K562 (cell line): ENCODE measurements around the gene RPLP2. TPM values are rescaled to one million over a fixed set of nuclear protein-coding genes. Genes with fewer than 3 reads are reported as not detected.

Experiments
- ARNT ChIP-seq, 2 experiments: fragments of 450-650 bp; IDR thresholded peaks; 2 replicates each; pipeline ENCODE4 v1.6.1; 2016; ENCODE audit warnings: mild to moderate bottlenecking in 1 of 2
- E2F4 ChIP-seq: sonication (generic); formaldehyde crosslinking; IDR thresholded peaks from 2 replicates; pipeline ENCODE4 v1.8.0; 2022; ENCODE audit warnings: mild to moderate bottlenecking, low read depth, missing genetic modification reagents
- ETS2 ChIP-seq: IDR thresholded peaks from 2 replicates; pipeline ENCODE4 v1.6.1; 2016; ENCODE audit warnings: borderline replicate concordance, missing genetic modification characterization, mild to moderate bottlenecking, moderate library complexity, missing compliant biosample characterization; ENCODE audit not compliant: poor library complexity, severe bottlenecking
- FIP1L1 ChIP-seq: fragments of 200-400 bp; formaldehyde crosslinking; IDR thresholded peaks from 2 replicates; pipeline ENCODE4 v1.6.1; 2018; ENCODE audit warnings: mild to moderate bottlenecking, low read depth, low read length; ENCODE audit not compliant: poor library complexity, severe bottlenecking
- HBP1 ChIP-seq: fragments of 450-650 bp; formaldehyde crosslinking; IDR thresholded peaks from 2 replicates; pipeline ENCODE4 v1.4.0; 2022; ENCODE audit warnings: missing genetic modification characterization
- HDAC8 ChIP-seq: fragments of 450-650 bp; IDR thresholded peaks from 2 replicates; pipeline ENCODE4 v1.6.1; 2016; ENCODE audit warnings: mild to moderate bottlenecking, missing genetic modification characterization, moderate library complexity, missing compliant biosample characterization
- PHB2 ChIP-seq: fragments of 450-650 bp; IDR thresholded peaks from 2 replicates; pipeline ENCODE4 v1.6.1; 2017; ENCODE audit warnings: low read depth
- POLR2G ChIP-seq: fragments of 200-400 bp; formaldehyde crosslinking; IDR thresholded peaks from 2 replicates; pipeline ENCODE4 v1.6.1; 2017; ENCODE audit warnings: low read depth, mild to moderate bottlenecking, antibody characterized with exemption, low read length, moderate library complexity
- RAD21 ChIP-seq, 2 experiments: fragments of 250-450 bp in 1 of 2; fragments of 450-650 bp in 1 of 2; sonication (Bioruptor Pico) in 1 of 2; formaldehyde crosslinking in 1 of 2; IDR thresholded peaks in 1 of 2; conservative IDR thresholded peaks in 1 of 2; 2 replicates each; pipeline versions ENCODE4 v1.4.0 to v1.8.0; 2020 to 2022; ENCODE audit warnings: mild to moderate bottlenecking in 2 of 2, moderate library complexity in 1 of 2
- SMAD3 ChIP-seq: fragments of 450-650 bp; formaldehyde crosslinking; conservative IDR thresholded peaks from 2 replicates; pipeline ENCODE4 v1.4.0; 2020; ENCODE audit warnings: mild to moderate bottlenecking
- SMARCA5 ChIP-seq: fragments of 450-650 bp; IDR thresholded peaks from 2 replicates; pipeline ENCODE4 v1.6.1; 2016
- polyA plus RNA-seq, 8 experiments: library from polyadenylated mRNA; depleted of rRNA in 4 of 8; stranded (reverse) in 5 of 8; unstranded in 3 of 8; fragments of >200 nt; fragmentation: Nextera tagmentation in 2 of 8; fragmentation: Illumina TruSeq in 1 of 8; extraction: Ambion mirVana in 2 of 8; extraction: Trizol in 1 of 8; gene quantifications; 2 replicates each; pipeline versions ENCODE4 v1.2.1 to v1.2.3, GENCODE V29; 2011 to 2014; ENCODE audit warnings: inconsistent platforms in 1 of 8, missing spikeins in 1 of 8
- total RNA-seq, 7 experiments: library from RNA; depleted of rRNA in 6 of 7; stranded (reverse); fragments of >200 nt in 6 of 7; fragmentation: Illumina TruSeq in 2 of 7; extraction: Trizol in 2 of 7; gene quantifications; 2 replicates each; pipeline versions ENCODE4 v1.2.1 to v1.2.3, GENCODE V29; 2011 to 2021; ENCODE audit warnings: low replicate concordance in 1 of 7
- TF ChIP-seq, protein P1 (sequence below): fragments of 450-650 bp; formaldehyde crosslinking; IDR thresholded peaks from 2 replicates; pipeline ENCODE4 v1.4.0; 2020; ENCODE audit warnings: mild to moderate bottlenecking, moderate library complexity
- TF ChIP-seq, protein P2 (sequence below): sonication (generic); formaldehyde crosslinking; IDR thresholded peaks from 2 replicates; pipeline ENCODE4 v1.8.0; 2022; ENCODE audit warnings: missing genetic modification reagents, mild to moderate bottlenecking, moderate library complexity, borderline replicate concordance
- TF ChIP-seq, protein P3 (sequence below): sonication (generic); formaldehyde crosslinking; IDR thresholded peaks from 2 replicates; pipeline ENCODE4 v1.8.0; 2022; ENCODE audit warnings: mild to moderate bottlenecking, missing genetic modification reagents, borderline replicate concordance
- TF ChIP-seq, protein P4 (sequence below): sonication (generic); formaldehyde crosslinking; IDR thresholded peaks from 2 replicates; pipeline ENCODE4 v1.8.1; 2023; ENCODE audit warnings: mild to moderate bottlenecking, missing genetic modification reagents, moderate library complexity
- TF ChIP-seq, protein P5 (sequence below), 2 experiments: IDR thresholded peaks; 2 replicates each; pipeline ENCODE4 v1.6.1; 2011; ENCODE audit warnings: borderline replicate concordance in 1 of 2, control low read depth in 1 of 2, low read depth in 1 of 2, low read length in 1 of 2, mild to moderate bottlenecking in 1 of 2, mixed read lengths in 1 of 2, moderate library complexity in 1 of 2; ENCODE audit not compliant: insufficient read depth in 1 of 2, insufficient read length in 1 of 2, poor library complexity in 1 of 2, severe bottlenecking in 1 of 2; ENCODE audit errors: extremely low read depth in 1 of 2

The RPLP2 gene
- total and polyA plus RNA-seq, 9 of the 15 experiments (the other 6 are each of a cell fraction or from before 2014, with no cell fraction given), result 528 to 3,807 (median 1,633) TPM

- TF ChIP-seq E2F4 (no peak), SMAD3 (no peak), HBP1 (CRISPR knock-in tag) (no peak), HDAC8 (no peak), POLR2G (peak; percentile 55; the same call in 1 of the 2 replicates), RAD21 (CRISPR knock-in tag; conservative IDR thresholded peaks at IDR 0.05 in 1 of 2, IDR thresholded peaks at IDR 0.05 in 1 of 2) (peak in 1 of 2 experiments; percentile 38; a peak in 1 of 4 replicates), ETS2 (tag) (no peak), SMARCA5 (no peak), ARNT (IDR thresholded peaks at IDR 0.05) (no peak), FIP1L1 (no peak), PHB2 (no peak)
- TF ChIP-seq, protein P1, sequence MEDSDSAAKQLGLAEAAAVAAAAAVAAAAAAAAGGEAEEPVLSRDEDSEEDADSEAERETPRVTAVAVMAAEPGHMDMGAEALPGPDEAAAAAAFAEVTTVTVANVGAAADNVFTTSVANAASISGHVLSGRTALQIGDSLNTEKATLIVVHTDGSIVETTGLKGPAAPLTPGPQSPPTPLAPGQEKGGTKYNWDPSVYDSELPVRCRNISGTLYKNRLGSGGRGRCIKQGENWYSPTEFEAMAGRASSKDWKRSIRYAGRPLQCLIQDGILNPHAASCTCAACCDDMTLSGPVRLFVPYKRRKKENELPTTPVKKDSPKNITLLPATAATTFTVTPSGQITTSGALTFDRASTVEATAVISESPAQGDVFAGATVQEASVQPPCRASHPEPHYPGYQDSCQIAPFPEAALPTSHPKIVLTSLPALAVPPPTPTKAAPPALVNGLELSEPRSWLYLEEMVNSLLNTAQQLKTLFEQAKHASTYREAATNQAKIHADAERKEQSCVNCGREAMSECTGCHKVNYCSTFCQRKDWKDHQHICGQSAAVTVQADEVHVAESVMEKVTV (CRISPR knock-in tag), result no peak
- TF ChIP-seq, protein P2, sequence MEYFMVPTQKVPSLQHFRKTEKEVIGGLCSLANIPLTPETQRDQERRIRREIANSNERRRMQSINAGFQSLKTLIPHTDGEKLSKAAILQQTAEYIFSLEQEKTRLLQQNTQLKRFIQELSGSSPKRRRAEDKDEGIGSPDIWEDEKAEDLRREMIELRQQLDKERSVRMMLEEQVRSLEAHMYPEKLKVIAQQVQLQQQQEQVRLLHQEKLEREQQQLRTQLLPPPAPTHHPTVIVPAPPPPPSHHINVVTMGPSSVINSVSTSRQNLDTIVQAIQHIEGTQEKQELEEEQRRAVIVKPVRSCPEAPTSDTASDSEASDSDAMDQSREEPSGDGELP, result 0 out of 2 replicates have a peak, but pooled peaks have one; percentile 33
- TF ChIP-seq, protein P3, sequence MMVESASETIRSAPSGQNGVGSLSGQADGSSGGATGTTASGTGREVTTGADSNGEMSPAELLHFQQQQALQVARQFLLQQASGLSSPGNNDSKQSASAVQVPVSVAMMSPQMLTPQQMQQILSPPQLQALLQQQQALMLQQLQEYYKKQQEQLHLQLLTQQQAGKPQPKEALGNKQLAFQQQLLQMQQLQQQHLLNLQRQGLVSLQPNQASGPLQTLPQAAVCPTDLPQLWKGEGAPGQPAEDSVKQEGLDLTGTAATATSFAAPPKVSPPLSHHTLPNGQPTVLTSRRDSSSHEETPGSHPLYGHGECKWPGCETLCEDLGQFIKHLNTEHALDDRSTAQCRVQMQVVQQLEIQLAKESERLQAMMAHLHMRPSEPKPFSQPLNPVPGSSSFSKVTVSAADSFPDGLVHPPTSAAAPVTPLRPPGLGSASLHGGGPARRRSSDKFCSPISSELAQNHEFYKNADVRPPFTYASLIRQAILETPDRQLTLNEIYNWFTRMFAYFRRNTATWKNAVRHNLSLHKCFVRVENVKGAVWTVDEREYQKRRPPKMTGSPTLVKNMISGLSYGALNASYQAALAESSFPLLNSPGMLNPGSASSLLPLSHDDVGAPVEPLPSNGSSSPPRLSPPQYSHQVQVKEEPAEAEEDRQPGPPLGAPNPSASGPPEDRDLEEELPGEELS, result no peak
- TF ChIP-seq, protein P4, sequence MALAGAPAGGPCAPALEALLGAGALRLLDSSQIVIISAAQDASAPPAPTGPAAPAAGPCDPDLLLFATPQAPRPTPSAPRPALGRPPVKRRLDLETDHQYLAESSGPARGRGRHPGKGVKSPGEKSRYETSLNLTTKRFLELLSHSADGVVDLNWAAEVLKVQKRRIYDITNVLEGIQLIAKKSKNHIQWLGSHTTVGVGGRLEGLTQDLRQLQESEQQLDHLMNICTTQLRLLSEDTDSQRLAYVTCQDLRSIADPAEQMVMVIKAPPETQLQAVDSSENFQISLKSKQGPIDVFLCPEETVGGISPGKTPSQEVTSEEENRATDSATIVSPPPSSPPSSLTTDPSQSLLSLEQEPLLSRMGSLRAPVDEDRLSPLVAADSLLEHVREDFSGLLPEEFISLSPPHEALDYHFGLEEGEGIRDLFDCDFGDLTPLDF (CRISPR knock-in tag), result no peak
- TF ChIP-seq, protein P5, sequence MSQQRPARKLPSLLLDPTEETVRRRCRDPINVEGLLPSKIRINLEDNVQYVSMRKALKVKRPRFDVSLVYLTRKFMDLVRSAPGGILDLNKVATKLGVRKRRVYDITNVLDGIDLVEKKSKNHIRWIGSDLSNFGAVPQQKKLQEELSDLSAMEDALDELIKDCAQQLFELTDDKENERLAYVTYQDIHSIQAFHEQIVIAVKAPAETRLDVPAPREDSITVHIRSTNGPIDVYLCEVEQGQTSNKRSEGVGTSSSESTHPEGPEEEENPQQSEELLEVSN (IDR thresholded peaks at IDR 0.05; ENCODE audit: borderline replicate concordance in 1 of 2, extremely low read depth in 1 of 2, insufficient read depth in 1 of 2, insufficient read length in 1 of 2, low read depth in 1 of 2, low read length in 1 of 2, poor library complexity in 1 of 2, severe bottlenecking in 1 of 2), result peak in 1 of 2 experiments; percentile 53
Observed at GRCh38 chr11:783581-784015, 26.2 kb upstream of the RPLP2 start (continued).
